ENCODE data around the gene GSG1. TPM values are rescaled to one million over a fixed set of nuclear protein-coding genes. Genes with fewer than 3 reads are reported as not detected.

Gene GSG1
- total RNA-seq, 4 donors from 2014 or later = 1.2 TPM; not detected in 3

GRCh38 chr12:13121568-13121967, 18.1 kb upstream of the GSG1 start:
- H3K27ac ChIP-seq = no peak overlapping the region
- no peaks in the 10 kb centered on the region for H3K36me3 ChIP-seq
- 87 to 94% methylated on average over 5 of the region's 5 CpGs for WGBS, 2 donors
- peaks cover 0 to 15% of the 10 kb centered on the region in 2 donors for H3K4me1 ChIP-seq
- no peaks in the 10 kb centered on the region for H3K27me3 ChIP-seq
- H3K9me3 ChIP-seq = no peaks in the 10 kb centered on the region
- DNase-seq = no peak
- no peak for TF ChIP-seq CTCF (IDR thresholded peaks at IDR 0.05)
- no peak for TF ChIP-seq POLR2A (IDR thresholded peaks at IDR 0.05)
- H3K4me3 ChIP-seq (replicated peaks in 1 of 3) = no peak overlapping the region
- intact Hi-C loops (cut with DNase I) = no loop called here

DNA sequence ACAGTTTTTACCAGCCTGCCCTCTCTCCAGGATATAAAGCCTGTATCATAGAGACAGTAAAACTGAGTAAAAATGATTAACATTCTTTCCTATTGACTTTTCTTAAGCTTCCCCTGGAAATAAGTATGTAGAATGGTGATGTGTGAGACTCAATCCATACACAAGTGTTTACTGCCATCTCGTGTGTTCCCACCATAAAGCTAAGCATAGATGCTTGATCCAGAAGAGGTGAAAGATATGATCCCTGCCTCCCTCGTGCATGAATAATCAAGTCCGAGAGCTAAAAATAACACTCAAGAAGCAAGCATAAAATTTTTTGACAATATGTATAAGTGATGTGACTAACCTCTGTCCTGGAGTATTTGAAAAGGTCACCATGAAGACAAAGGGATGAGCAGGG, 16.9 kb upstream of the GSG1 start:
- H3K36me3 ChIP-seq = no peaks in the 10 kb centered on the region
- no peaks in the 10 kb centered on the region for H3K9me3 ChIP-seq
- H3K4me3 ChIP-seq (replicated peaks in 1 of 3) = no peak overlapping the region
- TF ChIP-seq CTCF (IDR thresholded peaks at IDR 0.05) = no peak
- no peak for TF ChIP-seq POLR2A (IDR thresholded peaks at IDR 0.05)
- peaks cover 0 to 15% of the 10 kb centered on the region in 2 donors for H3K4me1 ChIP-seq
- intact Hi-C loops (cut with DNase I) = no loop called here
- DNase-seq = no peak
- no peak overlapping the region for H3K27ac ChIP-seq
- 86% methylated on average over 3 of the region's 3 CpGs for WGBS, 2 donors
- no peaks in the 10 kb centered on the region for H3K27me3 ChIP-seq

DNA sequence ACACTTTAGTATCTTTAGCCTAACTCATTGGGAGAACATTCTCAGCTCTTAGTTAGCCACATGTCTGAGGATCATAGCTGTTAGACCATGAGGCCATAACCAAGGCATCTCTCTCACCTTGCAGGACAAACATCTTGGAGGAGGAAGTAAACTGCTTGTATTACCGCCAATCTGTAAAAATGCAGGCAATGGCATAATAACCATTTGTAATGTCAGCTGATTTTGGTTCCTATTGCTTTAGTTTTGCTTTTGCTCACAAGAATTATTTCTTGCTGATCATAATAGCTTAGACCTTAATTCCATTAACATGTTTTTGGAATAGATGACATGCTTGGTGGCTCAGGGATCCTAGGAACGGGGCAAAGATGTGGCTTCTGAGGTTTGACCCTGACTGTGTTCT, 16.4 kb upstream of the GSG1 start:
- TF ChIP-seq POLR2A (IDR thresholded peaks at IDR 0.05) = no peak
- no peak for TF ChIP-seq CTCF (IDR thresholded peaks at IDR 0.05)
- no peak overlapping the region for H3K4me3 ChIP-seq (replicated peaks in 1 of 3)
- no peaks in the 10 kb centered on the region for H3K27me3 ChIP-seq
- H3K9me3 ChIP-seq = no peaks in the 10 kb centered on the region
- 94 to 95% methylated on average over 2 of the region's 2 CpGs for WGBS, 2 donors
- DNase-seq = no peak
- H3K4me1 ChIP-seq = peaks cover under 1 to 14% of the 10 kb centered on the region in 2 donors
- no peaks in the 10 kb centered on the region for H3K36me3 ChIP-seq
- H3K27ac ChIP-seq = no peak overlapping the region
- intact Hi-C loops (cut with DNase I) = no loop called here

- H3K9me3 ChIP-seq = no peaks in the 10 kb centered on the region
- no peak for DNase-seq
- no peak overlapping the region for H3K4me3 ChIP-seq (replicated peaks in 1 of 3)
- WGBS, 2 donors = 79 to 82% methylated on average over 6 of the region's 6 CpGs
- no peak overlapping the region for H3K27ac ChIP-seq
- H3K27me3 ChIP-seq = no peaks in the 10 kb centered on the region
- intact Hi-C loops (cut with DNase I) = no loop called here
- peaks cover 4 to 6% of the 10 kb centered on the region in 2 donors for H3K4me1 ChIP-seq
- TF ChIP-seq CTCF (IDR thresholded peaks at IDR 0.05) (no peak), POLR2A (IDR thresholded peaks at IDR 0.05) (no peak)
- no peaks in the 10 kb centered on the region for H3K36me3 ChIP-seq
Observed at GRCh38 chr12:13117029-13117428, 13.6 kb upstream of the GSG1 start.

GRCh38 chr12:13116259-13116658, 12.8 kb upstream of the GSG1 start:
- DNase-seq = peak in 1 of 2 donors; percentile 36
- no peaks in the 10 kb centered on the region for H3K36me3 ChIP-seq
- WGBS, 2 donors = 89 to 93% methylated on average over 7 of the region's 7 CpGs
- intact Hi-C loops (cut with DNase I) = no loop called here
- H3K4me1 ChIP-seq = peaks cover 4 to 6% of the 10 kb centered on the region in 2 donors
- H3K9me3 ChIP-seq = no peaks in the 10 kb centered on the region
- H3K27me3 ChIP-seq = no peaks in the 10 kb centered on the region
- TF ChIP-seq CTCF (IDR thresholded peaks at IDR 0.05) = no peak
- TF ChIP-seq POLR2A (IDR thresholded peaks at IDR 0.05) = no peak
- no peak overlapping the region for H3K27ac ChIP-seq
- H3K4me3 ChIP-seq (replicated peaks in 1 of 3) = no peak overlapping the region

Data from thyroid gland (tissue), 4 donors.